GM12864 (cell line): ENCODE results near the gene HNRNPH1.

Source experiments
- DNase-seq: peaks from one replicate; pipeline ENCODE4 v3.0.0-alpha.2; 2011; ENCODE audit warnings: low read depth
- H3K4me3 ChIP-seq: 2 replicates; pipeline ENCODE4 v1.5.1; 2011; ENCODE audit warnings: mild to moderate bottlenecking, low read depth, low read length, control low read depth
- CTCF ChIP-seq: IDR thresholded peaks from 2 replicates; pipeline ENCODE4 v1.5.1; 2011; ENCODE audit warnings: low read depth, mild to moderate bottlenecking, moderate library complexity, low read length, control low read depth, inconsistent platforms; ENCODE audit errors: missing control alignments

The HNRNPH1 gene

DNA sequence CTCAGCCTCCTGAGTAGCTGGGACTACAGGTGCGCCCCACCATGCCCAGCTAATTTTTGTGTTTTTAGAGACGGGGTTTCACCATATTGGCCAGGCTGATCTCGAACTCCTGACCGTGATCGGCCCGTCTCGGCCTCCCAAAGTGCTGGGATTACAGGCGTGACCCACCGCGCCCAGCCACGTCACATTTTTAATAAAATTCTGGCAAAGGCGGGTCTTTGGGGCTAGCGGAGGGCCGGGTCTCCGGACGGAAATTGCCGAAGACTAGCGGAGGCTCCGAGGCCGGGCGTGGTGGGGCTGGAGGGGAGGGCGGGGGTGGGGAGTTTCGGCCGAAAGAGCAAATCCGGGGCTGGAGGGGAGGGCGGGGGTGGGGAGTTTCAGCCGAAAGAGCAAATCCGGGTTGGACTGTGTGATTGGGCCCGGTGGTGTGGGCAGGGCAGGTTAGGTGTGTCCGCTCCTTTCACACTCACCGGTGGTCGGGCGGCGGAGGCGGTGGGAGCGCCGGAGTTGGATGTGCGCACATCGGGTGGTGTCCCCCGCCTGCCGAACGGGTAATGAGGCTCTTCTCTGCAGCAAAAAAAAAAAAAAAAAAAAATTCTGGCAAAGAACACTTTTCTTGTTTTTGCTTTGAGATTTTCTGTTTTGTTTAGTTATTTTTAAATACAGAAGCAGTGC lies 46.0 kb downstream of the HNRNPH1 start:
- H3K4me3 ChIP-seq = no peak overlapping the region
- DNase-seq = no peak
- TF ChIP-seq CTCF = no peak

- no peak for TF ChIP-seq CTCF
- H3K4me3 ChIP-seq = no peak overlapping the region
- DNase-seq = no peak
Observed at GRCh38 chr5:179572386-179572785, 51.1 kb downstream of the HNRNPH1 start.

GRCh38 chr5:179568721-179569120 lies 54.8 kb downstream of the HNRNPH1 start:
- no peak for TF ChIP-seq CTCF
- no peak overlapping the region for H3K4me3 ChIP-seq
- no peak for DNase-seq

DNA sequence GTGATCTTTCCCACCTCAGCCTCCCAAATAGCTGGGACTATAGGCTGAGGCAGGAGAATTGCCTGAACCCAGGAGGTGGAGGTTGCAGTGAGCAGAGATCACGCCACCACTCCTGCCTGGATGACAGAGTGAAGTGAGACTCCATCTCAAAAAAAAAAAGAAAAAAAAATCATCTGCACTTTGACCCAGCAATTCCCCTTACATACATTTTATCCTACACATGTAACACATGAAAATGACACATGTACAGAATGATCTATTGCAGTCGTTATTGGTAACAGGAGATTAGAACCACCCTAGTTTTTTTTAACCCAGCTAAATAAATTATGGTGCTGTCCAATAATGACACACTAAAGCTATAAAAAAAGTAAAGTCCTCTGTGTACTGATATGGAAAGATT lies 58.9 kb downstream of the HNRNPH1 start:
- TF ChIP-seq CTCF = no peak
- DNase-seq = no peak
- H3K4me3 ChIP-seq = no peak overlapping the region
